HepG2 (cell line): ENCODE measurements around the gene TPP2. TPM values are rescaled to one million over a fixed set of nuclear protein-coding genes. Genes with fewer than 3 reads are reported as not detected.

Experiments used
- ATAC-seq: fragments of 200-7000 bp; cut with Tn5 transposase; 3 replicates; pipeline ENCODE4 v1.9.1; 2020; ENCODE audit warnings: mild to moderate bottlenecking, moderate library complexity
- BruUV-seq: library from RNA; stranded (reverse); fragments of 400-500 nt; replicated peaks from 2 replicates; lab custom pipeline; 2021; lab: Mats Ljungman, UMichigan
- CTCF ChIA-PET: fragments of 300-600 bp; formaldehyde crosslinking; extraction: SDS; loops from one replicate; lab custom pipeline; 2021; ENCODE audit warnings: low total read pairs, inconsistent platforms, low intra/inter-chr PET ratio; lab: Yijun Ruan, JAX
- POLR2A ChIA-PET: fragments of 350-600 bp; sonication (Branson Sonifier 250); formaldehyde crosslinking; loops from one replicate; lab custom pipeline; 2020; ENCODE audit warnings: antibody characterized with exemption, inconsistent platforms; lab: Yijun Ruan, JAX
- DNase-seq: peaks from one replicate; pipeline ENCODE4 v3.0.0-alpha.2; 2015; ENCODE audit warnings: low spot score
- FAIRE-seq: peaks from 3 replicates; lab custom pipeline; 2011; peaks lifted over from hg19 to GRCh38; lab: Jason Lieb, UNC
- H2AFZ ChIP-seq: one replicate; pipeline ENCODE4 v1.6.1; 2011; ENCODE audit warnings: low read length, inconsistent platforms
- H3K27ac ChIP-seq: fragments of 300-600 bp; 3 replicates; pipeline ENCODE4 v1.8.0; 2011; ENCODE audit warnings: mixed run types, mild to moderate bottlenecking, mixed read lengths, low read length, inconsistent platforms; ENCODE audit not compliant: insufficient read depth; ENCODE audit errors: extremely low read length
- H3K27me3 ChIP-seq, 2 experiments: fragments of 200-600 bp in 1 of 2; 2 replicates in 1 of 2; 3 replicates in 1 of 2; pipeline versions ENCODE4 v1.6.0 to v1.8.0; 2011; ENCODE audit warnings: low read length in 2 of 2, mild to moderate bottlenecking in 2 of 2, moderate library complexity in 2 of 2, inconsistent platforms in 1 of 2; ENCODE audit not compliant: insufficient read depth in 2 of 2, control insufficient read depth in 1 of 2
- H3K36me3 ChIP-seq, 2 experiments: fragments of 200-600 bp in 1 of 2; replicated peaks in 1 of 2; 2 replicates in 1 of 2; 3 replicates in 1 of 2; pipeline versions ENCODE4 v1.5.1 to v1.8.0; 2011; ENCODE audit warnings: low read length in 2 of 2, inconsistent platforms in 1 of 2; ENCODE audit not compliant: insufficient read depth in 2 of 2, control insufficient read depth in 1 of 2
- H3K4me1 ChIP-seq: 2 replicates; pipeline ENCODE4 v1.5.1; 2012; ENCODE audit warnings: low read length, inconsistent platforms; ENCODE audit not compliant: insufficient read depth
- H3K4me2 ChIP-seq: 2 replicates; pipeline ENCODE4 v1.6.0; 2011; ENCODE audit warnings: low read depth, low read length, inconsistent platforms
- H3K4me3 ChIP-seq, 3 experiments: fragments of 200-600 bp in 1 of 3; sonication (generic), shearing (Covaris generic) in 1 of 3; replicated peaks in 1 of 3; 2 replicates each; pipeline ENCODE4 v1.5.1; 2011 to 2016; ENCODE audit warnings: low read length in 3 of 3, inconsistent platforms in 2 of 3, low read depth in 2 of 3, mild to moderate bottlenecking in 2 of 3, control low read depth in 1 of 3, mixed read lengths in 1 of 3; ENCODE audit not compliant: insufficient read depth in 1 of 3
- H3K79me2 ChIP-seq: one replicate; pipeline ENCODE4 v1.6.1; 2011; ENCODE audit warnings: low read length, inconsistent platforms; ENCODE audit not compliant: insufficient read depth
- H3K9ac ChIP-seq: 2 replicates; pipeline ENCODE4 v1.6.0; 2011; ENCODE audit warnings: mild to moderate bottlenecking, low read depth, low read length, inconsistent platforms; ENCODE audit not compliant: insufficient read depth
- H3K9me3 ChIP-seq: 2 replicates; pipeline ENCODE4 v1.5.1; 2012; ENCODE audit warnings: mild to moderate bottlenecking, low read length
- H4K20me1 ChIP-seq: 2 replicates; pipeline ENCODE4 v1.6.0; 2011; ENCODE audit warnings: inconsistent platforms, mild to moderate bottlenecking, low read length, moderate library complexity; ENCODE audit not compliant: insufficient read depth
- GATAD2A ChIP-seq: IDR thresholded peaks from 2 replicates; pipeline ENCODE4 v1.6.1; 2016
- NR2F6 ChIP-seq, 2 experiments: IDR thresholded peaks; 2 replicates each; pipeline ENCODE4 v1.6.1; 2016; ENCODE audit warnings: antibody characterized with exemption in 1 of 2, mild to moderate bottlenecking in 1 of 2
- REL ChIP-seq: sonication (generic); formaldehyde crosslinking; conservative IDR thresholded peaks from 2 replicates; pipeline ENCODE4 v1.8.0; 2022; ENCODE audit warnings: mild to moderate bottlenecking, missing genetic modification reagents, moderate library complexity
- RFX3 ChIP-seq: IDR thresholded peaks from 2 replicates; pipeline ENCODE4 v1.6.1; 2016; ENCODE audit warnings: missing biosample characterization, missing genetic modification reagents
- SMYD3 ChIP-seq: sonication (generic); formaldehyde crosslinking; IDR thresholded peaks from 2 replicates; pipeline ENCODE4 v1.8.1; 2023; ENCODE audit warnings: mild to moderate bottlenecking, missing genetic modification reagents
- THAP9 ChIP-seq: sonication (generic); formaldehyde crosslinking; IDR thresholded peaks from 2 replicates; pipeline ENCODE4; 2020; ENCODE audit warnings: missing genetic modification reagents, mild to moderate bottlenecking, borderline replicate concordance
- ZNF230 ChIP-seq: sonication (generic); formaldehyde crosslinking; IDR thresholded peaks from 2 replicates; pipeline ENCODE4 v1.4.0; 2020; ENCODE audit warnings: mild to moderate bottlenecking, missing genetic modification reagents
- ZNF614 ChIP-seq: IDR thresholded peaks from 2 replicates; pipeline ENCODE4 v1.6.1; 2018; ENCODE audit warnings: missing biosample characterization, missing genetic modification reagents, inconsistent platforms, borderline replicate concordance
- ZNF740 ChIP-seq: sonication (generic); formaldehyde crosslinking; IDR thresholded peaks from 2 replicates; pipeline ENCODE4 v1.4.0; 2020; ENCODE audit warnings: missing genetic modification reagents
- WGBS: methylation state at CpG from one replicate; pipeline ENCODE4 v1.1.6; 2017; ENCODE audit warnings: low lambda C conversion rate; 5-methylcytosine and 5-hydroxymethylcytosine counted together
- in situ Hi-C: cut with HindIII; loops from 2 replicates; pipeline ENCODE4 v1.10.0; 2017; ENCODE audit warnings: low pct_unique_long_range_greater_than_20kb; ENCODE audit not compliant: extremely low pct_ligation_motif_present
- intact Hi-C: fragments of 100-400 bp; cut with micrococcal nuclease; formaldehyde crosslinking; loops from one replicate; pipeline ENCODE4 v1.10.0; 2022; ENCODE audit not compliant: unreplicated experiment
- polyA plus RNA-seq, 8 experiments: library from polyadenylated mRNA; depleted of rRNA in 3 of 8; stranded (reverse) in 7 of 8; unstranded in 1 of 8; fragments of >200 nt; fragmentation: Illumina TruSeq in 4 of 8; extraction: Trizol in 4 of 8; gene quantifications; 2 replicates each; pipeline versions ENCODE4 v1.2.1 to v1.2.3, GENCODE V29; 2011 to 2016; ENCODE audit warnings: low read depth in 4 of 8, missing spikeins in 1 of 8, mixed read lengths in 1 of 8; ENCODE audit not compliant: insufficient read depth in 1 of 8
- total RNA-seq, 5 experiments: library from RNA; depleted of rRNA; stranded (reverse); fragments of >200 nt; fragmentation: Illumina TruSeq; extraction: Trizol; gene quantifications; 2 replicates each; pipeline ENCODE4 v1.2.3, GENCODE V29; 2016; ENCODE audit warnings: low read depth in 1 of 5

The TPP2 gene
- total and polyA plus RNA-seq, 2 of the 13 experiments (the other 11 are each of a cell fraction or from before 2014, with no cell fraction given): 16.4 to 52.1 TPM

GRCh38 chr13:102657630-102658029 lies 60.8 kb downstream of the TPP2 start:
- in situ Hi-C loops: no loop called here
- H3K4me2 ChIP-seq: no peak overlapping the region
- H3K79me2 ChIP-seq: no peaks in the 10 kb centered on the region
- H3K27me3 ChIP-seq: no peaks in the 10 kb centered on the region
- no peaks in the 10 kb centered on the region for H3K9me3 ChIP-seq
- H2AFZ ChIP-seq: no peak overlapping the region
- FAIRE-seq: no peak
- intact Hi-C loops: loop anchor here (5.0 kb wide), 1 partner anchor 60 kb away; the partner anchor contains the start of gene TPP2
- WGBS: 84% methylated on average over 6 of the region's 6 CpGs
- no peak for DNase-seq
- no TSS peak for BruUV-seq
- H3K27ac ChIP-seq: no peak overlapping the region
- H4K20me1 ChIP-seq: no peaks in the 10 kb centered on the region
- H3K9ac ChIP-seq: no peak overlapping the region
- ChIA-PET CTCF (no interaction called here), POLR2A (no interaction called here)
- H3K36me3 ChIP-seq: peaks cover 0 to 24% of the 10 kb centered on the region in 2 experiments; a peak in 2 of 5 replicates
- H3K4me3 ChIP-seq: no peak overlapping the region
- H3K4me1 ChIP-seq: no peaks in the 10 kb centered on the region
- no peak for ATAC-seq
- TF ChIP-seq GATAD2A (no peak), ZNF230 (no peak)

- ATAC-seq (no peak), FAIRE-seq (no peak), DNase-seq (no peak)
- BruUV-seq: no TSS peak
- ChIA-PET POLR2A (no interaction called here), CTCF (no interaction called here)
- H3K9ac ChIP-seq: no peak overlapping the region
- H3K4me2 ChIP-seq: no peak overlapping the region
- H3K27me3 ChIP-seq: no peaks in the 10 kb centered on the region
- H3K4me1 ChIP-seq: no peaks in the 10 kb centered on the region
- no peak overlapping the region for H2AFZ ChIP-seq
- no peaks in the 10 kb centered on the region for H4K20me1 ChIP-seq
- in situ Hi-C loops (no loop called here), intact Hi-C loops (loop anchor here (5.0 kb wide), 1 partner anchor 61 kb away; the partner anchor contains the start of gene TPP2)
- no peaks in the 10 kb centered on the region for H3K9me3 ChIP-seq
- no peak overlapping the region for H3K27ac ChIP-seq
- no peaks in the 10 kb centered on the region for H3K79me2 ChIP-seq
- 89% methylated on average over 3 of the region's 3 CpGs for WGBS
- H3K4me3 ChIP-seq: no peak overlapping the region
- TF ChIP-seq REL (no peak), THAP9 (CRISPR knock-in tag) (no peak), ZNF614 (CRISPR knock-in tag) (no peak), SMYD3 (CRISPR knock-in tag) (no peak), ZNF740 (CRISPR knock-in tag) (no peak), RFX3 (CRISPR knock-in tag) (no peak), NR2F6 (IDR thresholded peaks at IDR 0.05) (no peak), NR2F6 (CRISPR knock-in tag; IDR thresholded peaks at IDR 0.05) (no peak)
- TF ChIP-seq, all 625 proteins: peak for 0
- H3K36me3 ChIP-seq: peaks cover 0 to 27% of the 10 kb centered on the region in 2 experiments; a peak in 2 of 5 replicates
Observed at GRCh38 chr13:102658660-102659059, 61.9 kb downstream of the TPP2 start.
